Measurements from ENCODE around the gene DLEC1.
A peak's percentile ranks its signal among the peaks of the same experiment; 100 is the strongest.
"Not testable (repeated sequence)": the region's sequence is repeated elsewhere in the genome, so short reads cannot be mapped to it uniquely, and the experiment has no call there.

DLEC1 gene

GRCh38 chr3:38019658-38020341 is 19.2 kb upstream of the DLEC1 start:
- DNase-seq (ENCODE audit: low read depth), result no peak

- DNase-seq (ENCODE audit: low read depth), result no peak
Observed at GRCh38 chr3:38020342-38020726, 18.7 kb upstream of the DLEC1 start.

GRCh38 chr3:38021196-38021595 is 17.8 kb upstream of the DLEC1 start:
- no peak for DNase-seq (ENCODE audit: low read depth)

GRCh38 chr3:38022301-38022700 is 16.7 kb upstream of the DLEC1 start:
- DNase-seq (ENCODE audit: low read depth), result no peak

DNA sequence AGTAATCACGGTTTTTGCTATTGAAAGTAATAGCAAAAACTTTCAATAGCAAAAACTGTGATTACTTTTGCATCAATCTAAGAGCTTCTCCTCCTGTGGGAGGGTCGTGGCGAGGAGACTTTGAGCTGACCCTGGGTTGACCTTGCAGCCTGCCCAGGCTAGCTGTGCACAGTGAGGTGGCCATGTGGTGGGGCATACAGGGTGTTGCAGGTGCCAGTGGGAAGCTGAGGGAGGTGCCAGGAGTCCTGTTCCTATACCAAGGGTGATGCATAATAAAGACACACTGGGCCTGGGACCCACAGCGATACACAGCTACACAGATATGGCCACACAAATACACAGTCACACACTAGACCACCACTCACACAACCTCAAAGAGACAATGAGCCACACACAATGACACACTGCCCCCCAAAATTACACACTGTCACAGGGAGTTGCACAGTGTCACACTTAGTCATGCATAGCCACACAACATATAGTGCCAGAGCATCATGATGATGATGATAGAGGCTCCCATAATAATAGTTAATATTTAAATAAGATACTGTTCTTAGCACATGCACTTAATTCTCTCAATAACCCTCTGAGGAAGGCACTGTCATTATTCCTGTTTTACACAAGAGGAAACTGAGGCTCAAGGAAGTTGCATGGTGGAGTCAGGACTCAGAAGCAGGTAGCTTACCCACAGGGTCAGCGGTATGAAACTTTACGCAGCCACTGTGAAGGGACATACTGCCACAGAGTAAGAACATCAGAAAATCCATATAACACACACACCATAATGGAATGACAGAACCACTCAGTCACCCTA is 15.9 kb upstream of the DLEC1 start:
- no peak for DNase-seq (ENCODE audit: low read depth)

DNA sequence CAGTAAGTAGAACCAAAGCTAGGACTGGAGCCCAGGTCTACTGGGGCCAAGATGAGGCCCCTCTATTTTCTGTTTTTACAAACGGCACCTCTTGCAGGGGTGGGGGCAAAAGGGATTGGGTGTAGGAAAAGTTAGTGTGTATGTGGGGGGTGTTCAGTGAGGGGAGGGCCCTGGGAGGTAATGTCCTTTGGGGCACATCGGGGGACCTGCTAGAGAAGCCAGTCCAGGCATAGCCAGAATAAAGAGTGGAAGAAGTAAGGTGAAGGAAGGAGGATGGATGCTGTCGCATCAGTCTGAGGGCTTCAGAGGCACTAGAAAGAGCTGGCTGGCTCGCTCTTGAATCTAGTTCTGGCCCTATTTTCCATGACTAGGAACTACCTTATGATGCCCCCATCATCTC is 12.2 kb upstream of the DLEC1 start:
- DNase-seq (ENCODE audit: low read depth), result no peak

DNA sequence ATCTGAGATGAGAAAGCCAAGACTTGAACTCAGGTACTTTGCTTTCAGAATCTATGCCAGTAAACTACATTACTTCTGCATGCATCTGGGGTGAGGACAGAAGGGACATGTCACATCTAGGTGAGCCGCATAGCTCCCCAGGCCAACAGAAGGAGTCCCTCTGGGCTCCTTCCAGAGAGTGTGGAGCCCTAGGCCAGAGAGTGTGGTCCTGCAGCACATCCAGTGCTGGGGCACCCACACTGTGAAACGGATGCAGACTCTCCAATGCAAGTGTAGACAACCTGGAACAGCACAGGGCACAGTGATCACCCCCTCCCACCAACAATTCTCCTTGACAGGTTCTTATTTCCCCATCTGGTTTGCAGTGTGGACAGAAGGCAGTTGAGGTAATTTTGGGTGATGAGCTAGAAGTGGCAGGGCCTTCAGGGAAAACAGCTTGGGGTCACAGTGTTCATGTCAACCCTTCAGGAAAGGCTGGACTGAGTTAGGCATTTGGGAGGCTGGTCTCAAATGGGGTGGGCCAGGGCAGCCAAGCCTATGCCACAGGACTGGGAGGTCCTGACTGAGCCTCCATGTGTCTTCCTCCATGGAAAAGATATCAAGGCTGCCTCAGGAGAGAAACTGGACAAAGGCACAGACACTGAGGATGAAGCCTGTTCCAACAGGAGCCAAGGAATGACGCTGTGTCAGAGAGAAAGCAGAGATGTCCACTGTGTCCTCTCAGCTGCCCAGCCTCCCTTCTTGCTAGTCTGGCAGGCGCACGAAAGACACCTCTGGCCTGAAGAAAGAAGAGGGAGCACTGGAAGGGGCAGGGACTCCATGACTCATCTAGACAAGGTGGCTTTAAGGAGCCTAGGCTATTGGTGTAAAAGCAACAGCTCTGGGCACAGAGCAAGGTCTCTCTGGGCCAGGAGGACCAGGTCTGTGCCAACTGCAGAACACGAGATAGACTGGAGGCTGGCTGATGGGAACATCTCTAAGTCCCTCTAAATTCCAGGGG is 11.2 kb upstream of the DLEC1 start:
- no peak for DNase-seq (ENCODE audit: low read depth)

- no peak for DNase-seq (ENCODE audit: low read depth)
Observed at GRCh38 chr3:38028621-38029361, 10.2 kb upstream of the DLEC1 start.

GRCh38 chr3:38029400-38030125 is 9.4 kb upstream of the DLEC1 start, which contains the start of gene PLCD1:
Gene PLCD1 (minus strand): TSS chr3:38029642. CDS start chr3:38029539, 103 bp downstream.
- DNase-seq (ENCODE audit: low read depth), result peak; percentile 61

- DNase-seq (ENCODE audit: low read depth), result no peak
Observed at GRCh38 chr3:38030126-38031021, 8.6 kb upstream of the DLEC1 start.

- peak; percentile 50 for DNase-seq (ENCODE audit: low read depth)
Observed at GRCh38 chr3:38031022-38031994, 7.7 kb upstream of the DLEC1 start.

DNA sequence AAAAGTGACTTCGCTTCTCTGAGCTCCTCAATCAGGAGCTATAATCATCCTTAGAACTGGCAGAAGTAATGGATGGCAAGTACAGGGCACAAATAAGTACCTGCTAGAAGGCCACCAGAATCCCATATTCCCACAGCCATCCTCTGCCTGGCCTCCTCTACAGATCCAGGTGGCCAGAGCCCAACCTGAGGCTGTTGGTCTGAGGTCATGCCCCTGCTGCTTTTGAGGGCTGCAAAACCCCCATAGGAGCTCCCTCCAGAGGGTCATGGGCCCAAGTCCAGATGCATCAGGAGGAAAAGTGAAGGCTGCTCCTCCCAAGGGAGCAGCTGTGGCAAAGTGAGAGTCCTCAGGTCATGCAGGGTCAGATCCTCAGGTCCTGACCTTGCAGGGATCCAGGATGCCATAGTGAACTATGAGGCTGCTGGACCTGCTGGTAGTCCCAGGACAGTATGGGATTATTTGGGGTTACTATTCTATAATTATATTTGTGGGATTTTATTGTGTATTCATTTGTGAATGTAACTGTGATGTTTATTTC is 6.6 kb upstream of the DLEC1 start:
- DNase-seq (ENCODE audit: low read depth), result no peak

- not testable (repeated sequence) for DNase-seq (ENCODE audit: low read depth)
Observed at GRCh38 chr3:38033586-38033985, 5.4 kb upstream of the DLEC1 start.

DNA sequence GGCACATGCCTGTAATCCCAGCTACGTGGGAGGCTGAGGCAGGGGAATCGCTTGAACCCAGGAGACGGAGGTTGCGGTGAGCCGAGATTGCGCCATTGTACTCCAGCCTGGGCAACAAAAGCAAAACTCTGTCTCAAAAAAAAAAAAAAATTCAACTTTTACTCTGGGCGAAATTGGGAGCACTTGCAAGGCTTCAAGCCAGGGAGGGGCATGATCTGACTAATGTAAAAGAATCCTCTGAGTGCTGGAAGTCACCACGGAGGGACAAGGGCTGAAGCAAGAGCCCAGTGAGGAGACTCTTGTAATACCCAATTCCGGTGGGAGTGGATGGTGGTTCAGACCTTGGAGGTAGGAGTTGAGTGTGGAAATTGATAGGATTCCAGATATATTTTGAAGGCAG is 4.7 kb upstream of the DLEC1 start:
- not testable (repeated sequence) for DNase-seq (ENCODE audit: low read depth)

DNA sequence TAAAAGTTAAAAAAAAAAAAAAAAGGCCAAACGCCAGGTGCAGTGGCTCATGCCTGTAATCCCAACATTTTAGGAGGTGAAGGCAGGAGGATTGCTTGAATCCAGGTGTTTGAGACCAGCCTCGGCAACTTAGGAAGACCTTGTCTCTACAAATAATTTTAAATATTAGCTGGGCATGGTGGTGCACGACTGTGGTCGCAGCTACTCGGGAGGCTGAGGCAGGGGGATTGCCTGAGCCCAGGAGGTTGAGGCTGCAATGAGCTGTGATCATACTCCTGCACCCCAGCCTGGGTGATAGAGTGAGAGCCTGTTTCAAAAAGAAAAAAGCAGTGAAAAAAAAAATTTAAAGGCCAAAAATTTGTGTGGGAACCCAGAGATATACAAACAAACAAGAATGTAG is 2.7 kb upstream of the DLEC1 start:
- DNase-seq (ENCODE audit: low read depth), result no peak

GRCh38 chr3:38036906-38037305 is 2.1 kb upstream of the DLEC1 start:
- DNase-seq (ENCODE audit: low read depth), result no peak

GRCh38 chr3:38038447-38038911 is 529 bp upstream of the DLEC1 start:
- DNase-seq (ENCODE audit: low read depth), result no peak

DNA sequence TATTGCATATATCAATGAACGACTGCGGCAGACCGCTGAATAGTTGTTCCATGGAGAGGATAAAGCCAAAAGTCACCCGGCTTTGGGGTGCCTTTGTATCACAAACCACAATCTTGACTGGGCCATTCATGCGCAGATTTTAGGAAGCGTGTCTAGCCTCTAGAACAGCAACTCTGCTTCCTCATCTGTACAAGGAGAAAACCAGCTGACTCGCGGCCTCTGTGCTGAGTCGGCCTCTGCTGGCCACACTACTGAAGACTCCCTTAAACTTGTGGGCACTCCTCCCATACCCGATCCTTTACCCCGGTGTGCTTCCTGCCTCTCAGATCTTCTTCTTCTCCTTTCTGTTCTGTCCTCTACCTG is 872 bp downstream of the DLEC1 start:
- DNase-seq (ENCODE audit: low read depth), result peak; percentile 36

All from ELR (cell line).